Measurements from ENCODE around the gene IRF6.

DNA sequence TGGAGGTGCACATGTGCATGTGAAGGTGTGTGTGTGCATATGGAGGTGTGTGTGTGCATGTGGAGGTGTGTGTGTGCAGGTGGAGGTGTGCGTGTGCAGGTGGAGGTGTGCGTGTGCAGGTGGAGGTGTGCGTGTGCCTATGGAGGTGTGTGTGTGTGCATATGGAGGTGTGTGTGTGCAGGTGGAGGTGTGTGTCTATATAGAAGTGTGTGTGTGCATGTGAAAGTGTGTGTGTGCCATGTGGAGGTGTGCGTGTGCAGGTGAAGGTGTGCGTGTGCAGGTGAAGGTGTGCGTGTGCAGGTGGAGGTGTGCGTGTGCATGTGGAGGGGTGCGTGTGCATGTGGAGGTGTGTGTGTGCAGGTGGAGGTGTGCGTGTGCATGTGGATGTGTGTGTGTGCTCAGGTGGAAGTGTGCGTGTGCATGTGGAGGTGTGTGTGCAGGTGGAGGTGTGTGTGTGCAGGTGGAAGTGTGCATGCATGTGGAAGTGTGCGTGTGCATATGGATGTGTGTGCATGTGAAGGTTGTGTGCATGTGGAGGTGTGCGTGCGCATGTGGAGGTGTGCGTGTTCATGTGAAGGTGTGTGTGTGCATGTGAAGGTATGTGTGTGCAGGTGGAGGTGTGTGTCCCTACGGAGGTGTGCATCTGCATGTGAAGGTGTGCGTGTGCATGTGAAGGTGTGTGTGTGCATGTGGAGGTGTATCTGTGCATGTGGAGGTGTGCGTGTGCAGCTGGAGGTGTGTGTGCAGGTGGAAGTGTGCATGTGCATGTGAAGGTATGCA, 35.1 kb downstream of the IRF6 start:
- TF ChIP-seq POLR2A (IDR thresholded peaks at IDR 0.05) (no peak), EP300 (IDR thresholded peaks at IDR 0.05) (no peak)
- TF ChIP-seq, protein P1, sequence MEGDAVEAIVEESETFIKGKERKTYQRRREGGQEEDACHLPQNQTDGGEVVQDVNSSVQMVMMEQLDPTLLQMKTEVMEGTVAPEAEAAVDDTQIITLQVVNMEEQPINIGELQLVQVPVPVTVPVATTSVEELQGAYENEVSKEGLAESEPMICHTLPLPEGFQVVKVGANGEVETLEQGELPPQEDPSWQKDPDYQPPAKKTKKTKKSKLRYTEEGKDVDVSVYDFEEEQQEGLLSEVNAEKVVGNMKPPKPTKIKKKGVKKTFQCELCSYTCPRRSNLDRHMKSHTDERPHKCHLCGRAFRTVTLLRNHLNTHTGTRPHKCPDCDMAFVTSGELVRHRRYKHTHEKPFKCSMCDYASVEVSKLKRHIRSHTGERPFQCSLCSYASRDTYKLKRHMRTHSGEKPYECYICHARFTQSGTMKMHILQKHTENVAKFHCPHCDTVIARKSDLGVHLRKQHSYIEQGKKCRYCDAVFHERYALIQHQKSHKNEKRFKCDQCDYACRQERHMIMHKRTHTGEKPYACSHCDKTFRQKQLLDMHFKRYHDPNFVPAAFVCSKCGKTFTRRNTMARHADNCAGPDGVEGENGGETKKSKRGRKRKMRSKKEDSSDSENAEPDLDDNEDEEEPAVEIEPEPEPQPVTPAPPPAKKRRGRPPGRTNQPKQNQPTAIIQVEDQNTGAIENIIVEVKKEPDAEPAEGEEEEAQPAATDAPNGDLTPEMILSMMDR (IDR thresholded peaks at IDR 0.05), result no peak

Measured in tibial nerve (tissue), 4 donors.